Activated T-helper 1 cell treated with anti-CD3 and anti-CD28 coated beads, Interleukin-12 subunit alpha, Interleukin-12 subunit beta, Interleukin-2, Interleukin-4 antibody, amounts not matched to agents 30 ng/mL and 10 ng/mL and 1 ng/mL, durations not matched to agents 14 hours and 24 hours and 36 hours (primary cell): ENCODE data around the gene ATRAID. TPM values are rescaled to one million over a fixed set of nuclear protein-coding genes. Genes with fewer than 3 reads are reported as not detected.

Experiments used
- DNase-seq: peaks from one replicate; pipeline ENCODE4 v3.0.0; 2021; ENCODE audit warnings: low spot score
- H3K27ac Mint-ChIP-seq: one replicate; pipeline ENCODE4 v1.8.0; 2021; ENCODE audit warnings: mild to moderate bottlenecking, mixed read lengths
- H3K27me3 Mint-ChIP-seq: one replicate; pipeline ENCODE4 v1.8.0; 2022; ENCODE audit warnings: mild to moderate bottlenecking, moderate library complexity, mixed read lengths; ENCODE audit not compliant: insufficient read depth
- H3K36me3 Mint-ChIP-seq: one replicate; pipeline ENCODE4 v1.8.0; 2021; ENCODE audit warnings: low read depth, mixed read lengths
- H3K4me1 Mint-ChIP-seq: one replicate; pipeline ENCODE4 v1.8.0; 2021; ENCODE audit warnings: low read depth, mixed read lengths
- H3K4me3 Mint-ChIP-seq: one replicate; pipeline ENCODE4 v1.8.0; 2021; ENCODE audit warnings: mild to moderate bottlenecking, moderate library complexity, mixed read lengths
- H3K9me3 Mint-ChIP-seq: one replicate; pipeline ENCODE4 v1.8.0; 2021; ENCODE audit warnings: mixed read lengths
- intact Hi-C: fragments of 100-400 bp; cut with micrococcal nuclease; formaldehyde crosslinking; loops from one replicate; pipeline ENCODE4 v1.15.1; 2024
- total RNA-seq: library from RNA; stranded (reverse); gene quantifications from 2 replicates; pipeline ENCODE4 v1.2.3, GENCODE V29; 2022

The ATRAID gene
- total RNA-seq, 1 donor from 2014 or later = 107 TPM

DNA sequence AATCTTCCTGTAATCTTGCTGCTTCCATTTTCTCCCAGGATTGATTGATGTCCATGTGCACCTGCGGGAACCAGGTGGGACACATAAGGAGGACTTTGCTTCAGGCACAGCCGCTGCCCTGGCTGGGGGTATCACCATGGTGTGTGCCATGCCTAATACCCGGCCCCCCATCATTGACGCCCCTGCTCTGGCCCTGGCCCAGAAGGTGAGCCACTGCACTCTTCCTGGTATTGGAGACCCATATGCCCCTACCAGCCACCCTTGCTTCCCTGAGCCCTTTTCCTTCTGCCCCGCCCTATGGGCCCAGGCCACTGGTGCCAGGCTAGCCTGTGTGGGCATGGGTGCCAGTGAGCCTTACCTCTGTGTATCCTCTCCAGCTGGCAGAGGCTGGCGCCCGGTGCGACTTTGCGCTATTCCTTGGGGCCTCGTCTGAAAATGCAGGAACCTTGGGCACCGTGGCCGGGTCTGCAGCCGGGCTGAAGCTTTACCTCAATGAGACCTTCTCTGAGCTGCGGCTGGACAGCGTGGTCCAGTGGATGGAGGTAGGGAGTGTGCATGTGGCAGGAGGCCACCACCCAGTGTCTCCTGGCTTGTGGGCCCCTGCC is 25.6 kb downstream of the ATRAID start:
- Mint-ChIP-seq H3K4me1 (no peaks in the 10 kb centered on the region), H3K36me3 (peaks cover 62% of the 10 kb centered on the region), H3K9me3 (no peaks in the 10 kb centered on the region), H3K27ac (no peak overlapping the region), H3K4me3 (no peak overlapping the region), H3K27me3 (no peaks in the 10 kb centered on the region)
- no peak for DNase-seq
- intact Hi-C loops = no loop called here

DNA sequence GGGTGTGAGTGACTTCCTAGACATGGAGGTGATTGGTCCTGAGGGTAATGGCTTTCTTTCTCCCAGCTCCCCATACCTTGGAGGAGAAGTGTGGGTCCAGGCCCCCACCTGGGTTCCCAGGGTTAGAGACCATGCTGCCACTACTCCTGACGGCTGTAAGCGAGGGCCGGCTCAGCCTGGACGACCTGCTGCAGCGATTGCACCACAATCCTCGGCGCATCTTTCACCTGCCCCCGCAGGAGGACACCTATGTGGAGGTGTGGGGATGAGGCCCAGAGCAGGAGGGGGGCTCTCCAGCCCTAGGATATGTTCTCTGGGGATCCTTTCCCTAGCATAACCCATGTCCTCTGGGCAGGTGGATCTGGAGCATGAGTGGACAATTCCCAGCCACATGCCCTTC is 27.1 kb downstream of the ATRAID start:
- no peak overlapping the region for H3K27ac Mint-ChIP-seq
- H3K36me3 Mint-ChIP-seq = peaks cover 58% of the 10 kb centered on the region
- H3K4me3 Mint-ChIP-seq = no peak overlapping the region
- DNase-seq = no peak
- intact Hi-C loops = no loop called here
- H3K27me3 Mint-ChIP-seq = no peaks in the 10 kb centered on the region
- no peaks in the 10 kb centered on the region for H3K9me3 Mint-ChIP-seq
- no peaks in the 10 kb centered on the region for H3K4me1 Mint-ChIP-seq

DNA sequence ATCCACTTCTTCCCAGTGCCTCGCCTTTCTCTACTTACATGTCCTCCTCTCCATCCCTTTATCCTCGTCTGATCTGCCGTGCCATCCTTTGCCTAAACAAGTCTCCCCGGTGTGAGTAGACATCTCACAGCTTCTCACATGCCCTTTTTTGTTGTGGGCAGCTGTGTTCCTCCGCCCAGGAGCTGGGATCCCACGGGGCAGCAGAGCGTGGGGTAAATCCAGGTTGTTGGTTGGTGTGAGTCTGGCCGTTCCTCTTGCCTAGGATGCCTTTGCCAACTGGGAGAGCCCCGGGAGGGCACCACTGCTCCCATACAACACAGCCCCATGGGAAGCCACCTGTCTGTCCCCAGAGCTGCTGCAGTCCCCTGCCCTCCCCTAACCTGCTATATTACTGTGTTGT is 28.6 kb downstream of the ATRAID start:
- no peak for DNase-seq
- intact Hi-C loops = no loop called here
- Mint-ChIP-seq H3K4me1 (no peaks in the 10 kb centered on the region), H3K27ac (no peak overlapping the region), H3K36me3 (peaks cover 49% of the 10 kb centered on the region), H3K27me3 (no peaks in the 10 kb centered on the region), H3K9me3 (no peaks in the 10 kb centered on the region), H3K4me3 (no peak overlapping the region)

DNA sequence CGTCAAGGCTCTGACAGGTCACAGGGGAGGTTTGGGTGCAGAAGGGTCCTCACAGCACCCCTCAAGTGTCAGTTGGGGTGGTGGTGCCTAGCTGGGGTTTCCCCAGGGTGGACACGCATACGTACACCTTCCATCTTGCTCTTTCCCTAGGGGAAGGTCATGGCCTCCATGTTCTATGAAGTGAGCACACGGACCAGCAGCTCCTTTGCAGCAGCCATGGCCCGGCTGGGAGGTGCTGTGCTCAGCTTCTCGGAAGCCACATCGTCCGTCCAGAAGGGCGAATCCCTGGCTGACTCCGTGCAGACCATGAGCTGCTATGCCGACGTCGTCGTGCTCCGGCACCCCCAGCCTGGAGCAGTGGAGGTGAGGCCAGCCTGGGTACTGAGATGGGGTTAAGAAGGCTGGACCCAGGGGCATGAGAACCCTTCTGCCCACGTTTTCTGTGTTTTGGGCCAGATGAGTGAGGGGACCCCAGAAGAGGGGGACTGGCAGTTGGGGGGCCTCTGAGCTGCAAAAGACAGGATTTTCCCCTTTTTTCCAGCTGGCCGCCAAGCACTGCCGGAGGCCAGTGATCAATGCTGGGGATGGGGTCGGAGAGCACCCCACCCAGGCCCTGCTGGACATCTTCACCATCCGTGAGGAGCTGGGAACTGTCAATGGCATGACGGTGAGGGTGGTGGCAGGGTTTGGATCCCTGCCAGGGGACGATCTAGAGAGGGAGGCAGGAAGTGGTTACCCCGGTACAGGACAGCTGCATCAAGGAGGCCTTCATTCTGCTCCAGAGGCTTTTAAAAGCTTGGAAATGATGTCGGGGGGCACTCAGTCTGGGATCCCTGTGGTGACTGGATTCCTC is 30.1 kb downstream of the ATRAID start:
- peaks cover 44% of the 10 kb centered on the region for H3K36me3 Mint-ChIP-seq
- H3K27me3 Mint-ChIP-seq = no peaks in the 10 kb centered on the region
- H3K27ac Mint-ChIP-seq = no peak overlapping the region
- H3K4me3 Mint-ChIP-seq = no peak overlapping the region
- intact Hi-C loops = no loop called here
- no peak for DNase-seq
- no peaks in the 10 kb centered on the region for H3K9me3 Mint-ChIP-seq
- no peaks in the 10 kb centered on the region for H3K4me1 Mint-ChIP-seq

DNA sequence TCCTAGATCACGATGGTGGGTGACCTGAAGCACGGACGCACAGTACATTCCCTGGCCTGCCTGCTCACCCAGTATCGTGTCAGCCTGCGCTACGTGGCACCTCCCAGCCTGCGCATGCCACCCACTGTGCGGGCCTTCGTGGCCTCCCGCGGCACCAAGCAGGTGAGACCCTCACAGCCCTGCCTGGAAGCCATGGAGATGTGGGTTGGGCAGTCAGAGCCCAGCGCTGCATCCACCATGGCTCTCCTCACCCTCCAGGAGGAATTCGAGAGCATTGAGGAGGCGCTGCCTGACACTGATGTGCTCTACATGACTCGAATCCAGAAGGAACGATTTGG is 30.7 kb downstream of the ATRAID start:
- H3K27me3 Mint-ChIP-seq = no peaks in the 10 kb centered on the region
- peaks cover 40% of the 10 kb centered on the region for H3K36me3 Mint-ChIP-seq

GRCh38 chr2:27243391-27244130 is 31.7 kb downstream of the ATRAID start:
- no peaks in the 10 kb centered on the region for H3K9me3 Mint-ChIP-seq
- intact Hi-C loops = no loop called here
- H3K4me1 Mint-ChIP-seq = no peaks in the 10 kb centered on the region
- H3K27ac Mint-ChIP-seq = no peak overlapping the region
- DNase-seq = no peak
- no peak overlapping the region for H3K4me3 Mint-ChIP-seq
- H3K27me3 Mint-ChIP-seq = peaks cover 2% of the 10 kb centered on the region
- peaks cover 34% of the 10 kb centered on the region for H3K36me3 Mint-ChIP-seq

More for the DNA sequence above, 30.7 kb downstream of the ATRAID start:
- intact Hi-C loops = no loop called here
- H3K9me3 Mint-ChIP-seq = no peaks in the 10 kb centered on the region
- no peaks in the 10 kb centered on the region for H3K4me1 Mint-ChIP-seq
- DNase-seq = no peak
- no peak overlapping the region for H3K4me3 Mint-ChIP-seq
- no peak overlapping the region for H3K27ac Mint-ChIP-seq

DNA sequence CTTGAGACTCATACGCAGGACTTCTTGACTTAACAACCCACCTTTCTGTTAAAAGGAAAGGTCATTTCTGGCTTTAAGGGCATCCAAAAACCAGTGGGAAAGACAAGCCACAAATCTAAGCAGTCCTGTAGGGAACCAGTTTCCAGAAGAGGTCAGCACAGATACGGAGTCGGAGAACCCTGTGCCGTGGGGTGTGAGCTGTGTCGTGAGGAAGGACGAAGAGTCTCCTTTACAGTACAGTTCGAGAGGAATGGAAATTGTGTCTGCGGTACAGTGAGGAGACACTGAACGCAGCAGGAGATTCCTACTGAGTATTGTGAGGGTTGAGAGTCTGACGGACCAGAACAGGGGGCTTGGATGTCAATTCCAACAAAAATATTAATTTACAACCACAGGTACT is 33.3 kb downstream of the ATRAID start:
- H3K4me3 Mint-ChIP-seq = no peak overlapping the region
- H3K27ac Mint-ChIP-seq = no peak overlapping the region
- H3K9me3 Mint-ChIP-seq = no peaks in the 10 kb centered on the region
- no peaks in the 10 kb centered on the region for H3K4me1 Mint-ChIP-seq
- DNase-seq = no peak
- intact Hi-C loops = no loop called here
- H3K36me3 Mint-ChIP-seq = peaks cover 26% of the 10 kb centered on the region
- H3K27me3 Mint-ChIP-seq = peaks cover 4% of the 10 kb centered on the region

DNA sequence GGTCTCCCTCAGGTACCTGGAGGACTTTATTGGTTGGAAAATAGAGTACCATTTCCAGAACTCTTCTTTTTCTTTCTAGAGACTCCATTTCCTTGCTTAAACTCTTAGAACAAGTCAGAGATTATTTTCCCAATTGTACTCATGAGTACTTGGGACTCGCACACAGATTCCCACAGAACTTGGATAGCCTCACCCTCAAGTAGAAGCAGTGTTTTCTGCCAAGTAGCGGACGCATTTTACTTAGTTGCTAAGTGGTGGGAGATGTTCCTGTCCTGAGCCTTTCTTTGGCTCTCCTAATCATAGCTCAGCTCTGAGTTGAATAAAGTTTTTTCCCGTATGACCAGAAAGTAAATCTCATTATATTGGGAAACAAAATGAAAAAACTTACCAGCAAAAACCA is 33.8 kb downstream of the ATRAID start:
- no peak overlapping the region for H3K4me3 Mint-ChIP-seq
- no peak for DNase-seq
- peaks cover 21% of the 10 kb centered on the region for H3K36me3 Mint-ChIP-seq
- peaks cover 4% of the 10 kb centered on the region for H3K27me3 Mint-ChIP-seq
- no peak overlapping the region for H3K27ac Mint-ChIP-seq
- intact Hi-C loops = no loop called here
- no peaks in the 10 kb centered on the region for H3K9me3 Mint-ChIP-seq
- no peaks in the 10 kb centered on the region for H3K4me1 Mint-ChIP-seq

DNA sequence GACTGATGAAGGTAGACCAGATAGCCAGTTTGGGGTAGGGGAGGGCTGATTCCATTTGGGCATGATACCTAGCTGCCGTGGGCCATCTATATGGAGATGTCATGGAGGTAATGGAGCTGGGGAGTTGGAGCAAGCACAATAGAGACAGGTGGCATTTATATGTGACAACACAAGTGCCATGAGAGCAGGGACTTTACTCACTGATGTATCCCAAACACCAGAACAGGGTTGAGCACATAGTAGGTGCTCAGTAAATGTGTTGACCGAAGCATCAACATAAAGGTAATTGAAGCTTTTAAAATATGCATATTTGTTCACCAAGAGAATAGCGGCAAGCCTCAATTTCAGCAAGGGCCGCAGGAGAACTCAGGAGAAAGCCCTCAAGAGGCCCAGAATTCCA is 36.1 kb downstream of the ATRAID start:
- Mint-ChIP-seq H3K36me3 (peaks cover 8% of the 10 kb centered on the region), H3K27me3 (peaks cover 5% of the 10 kb centered on the region), H3K27ac (no peak overlapping the region), H3K4me3 (no peak overlapping the region), H3K4me1 (no peaks in the 10 kb centered on the region), H3K9me3 (no peaks in the 10 kb centered on the region)
- DNase-seq = no peak
- intact Hi-C loops = no loop called here

- intact Hi-C loops = no loop called here
- Mint-ChIP-seq H3K36me3 (no peaks in the 10 kb centered on the region), H3K9me3 (no peaks in the 10 kb centered on the region), H3K4me3 (no peak overlapping the region), H3K4me1 (no peaks in the 10 kb centered on the region), H3K27me3 (peaks cover 5% of the 10 kb centered on the region), H3K27ac (no peak overlapping the region)
- DNase-seq = no peak
Measured at GRCh38 chr2:27249159-27249890, 37.5 kb downstream of the ATRAID start.

GRCh38 chr2:27249891-27250651 is 38.2 kb downstream of the ATRAID start:
- no peak overlapping the region for H3K4me3 Mint-ChIP-seq
- no peak overlapping the region for H3K27ac Mint-ChIP-seq
- no peaks in the 10 kb centered on the region for H3K4me1 Mint-ChIP-seq
- intact Hi-C loops = loop anchor here (1.0 kb wide), 2 partner anchors 30 to 53 kb away; no protein-coding TSS in a partner anchor
- H3K9me3 Mint-ChIP-seq = no peaks in the 10 kb centered on the region
- H3K36me3 Mint-ChIP-seq = no peaks in the 10 kb centered on the region
- peak; percentile 47 for DNase-seq
- H3K27me3 Mint-ChIP-seq = peaks cover 5% of the 10 kb centered on the region

- no peak overlapping the region for H3K4me3 Mint-ChIP-seq
- intact Hi-C loops = loop anchor here (1.0 kb wide), 2 partner anchors 29 to 52 kb away; no protein-coding TSS in a partner anchor
- H3K27ac Mint-ChIP-seq = no peak overlapping the region
- no peaks in the 10 kb centered on the region for H3K9me3 Mint-ChIP-seq
- peaks cover 8% of the 10 kb centered on the region for H3K27me3 Mint-ChIP-seq
- no peaks in the 10 kb centered on the region for H3K36me3 Mint-ChIP-seq
- no peak for DNase-seq
- no peaks in the 10 kb centered on the region for H3K4me1 Mint-ChIP-seq
Measured at GRCh38 chr2:27250652-27251379, 39.0 kb downstream of the ATRAID start.
